GM23248 (cell line): ENCODE measurements around the gene FBXO34.

Source experiments
- EZH2 ChIP-seq: fragments of 200-600 bp; sonication (generic); IDR thresholded peaks from 2 replicates; pipeline ENCODE4 v1.6.1; 2018; ENCODE audit warnings: antibody characterized with exemption, mild to moderate bottlenecking; ENCODE audit not compliant: insufficient read depth, poor library complexity, severe bottlenecking
- EZH2phosphoT487 ChIP-seq: fragments of 200-600 bp; sonication (generic); IDR thresholded peaks from 2 replicates; pipeline ENCODE4 v1.6.1; 2018; ENCODE audit warnings: antibody characterized with exemption, moderate library complexity, mild to moderate bottlenecking, low read depth; ENCODE audit not compliant: insufficient read depth

DNA sequence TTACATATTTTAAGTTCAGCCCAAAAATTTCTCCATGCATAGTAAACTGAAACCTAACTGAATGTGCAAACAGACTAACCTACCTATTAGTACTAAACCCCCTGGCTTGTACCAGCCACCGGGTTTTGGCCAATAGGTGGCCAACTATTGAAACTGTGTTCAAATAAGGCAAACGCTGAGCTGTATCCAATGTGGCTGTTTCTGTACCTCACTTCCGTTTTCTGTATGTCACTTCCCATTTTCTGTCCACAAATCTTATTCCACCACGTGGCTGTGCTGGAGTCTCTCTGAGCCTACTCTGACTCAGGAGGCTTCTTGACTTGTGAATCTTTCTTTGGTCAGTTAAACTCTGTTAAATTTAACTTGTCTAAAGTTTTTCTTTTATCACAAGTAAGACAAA is 6.0 kb upstream of the FBXO34 start:
- TF ChIP-seq EZH2 = no peak
- no peak for TF ChIP-seq EZH2phosphoT487
